Measurements from ENCODE around the gene TSPAN16.

The TSPAN16 gene

GRCh38 chr19:11269408-11269807, 26.6 kb upstream of the TSPAN16 start:
- no peak for DNase-seq

GRCh38 chr19:11273296-11273695, 22.7 kb upstream of the TSPAN16 start:
- no peak for DNase-seq

DNA sequence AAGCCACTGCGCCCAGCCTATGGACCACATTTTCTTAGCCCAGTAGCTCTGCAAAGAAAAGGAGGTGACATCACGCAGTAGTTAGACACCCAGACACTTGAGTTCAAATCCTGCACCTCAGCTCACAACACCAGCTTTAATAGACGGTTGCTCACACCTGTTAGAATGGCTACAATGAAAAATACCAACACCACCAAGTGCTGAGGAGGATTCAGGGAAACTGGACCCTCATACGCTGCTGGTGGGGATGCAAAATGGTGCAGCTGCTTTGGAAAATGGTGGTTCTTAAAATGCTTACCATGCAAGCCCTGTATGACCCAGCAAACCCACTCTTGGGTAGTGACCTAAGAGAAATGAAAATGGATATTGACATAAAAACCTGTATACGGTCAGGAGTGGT, 22.0 kb upstream of the TSPAN16 start:
- DNase-seq: no peak

- no peak for DNase-seq
These were observed 21.4 kb upstream of the TSPAN16 start for GRCh38 chr19:11274533-11275086.

GRCh38 chr19:11278670-11279069, 17.3 kb upstream of the TSPAN16 start:
- DNase-seq: no peak

DNA sequence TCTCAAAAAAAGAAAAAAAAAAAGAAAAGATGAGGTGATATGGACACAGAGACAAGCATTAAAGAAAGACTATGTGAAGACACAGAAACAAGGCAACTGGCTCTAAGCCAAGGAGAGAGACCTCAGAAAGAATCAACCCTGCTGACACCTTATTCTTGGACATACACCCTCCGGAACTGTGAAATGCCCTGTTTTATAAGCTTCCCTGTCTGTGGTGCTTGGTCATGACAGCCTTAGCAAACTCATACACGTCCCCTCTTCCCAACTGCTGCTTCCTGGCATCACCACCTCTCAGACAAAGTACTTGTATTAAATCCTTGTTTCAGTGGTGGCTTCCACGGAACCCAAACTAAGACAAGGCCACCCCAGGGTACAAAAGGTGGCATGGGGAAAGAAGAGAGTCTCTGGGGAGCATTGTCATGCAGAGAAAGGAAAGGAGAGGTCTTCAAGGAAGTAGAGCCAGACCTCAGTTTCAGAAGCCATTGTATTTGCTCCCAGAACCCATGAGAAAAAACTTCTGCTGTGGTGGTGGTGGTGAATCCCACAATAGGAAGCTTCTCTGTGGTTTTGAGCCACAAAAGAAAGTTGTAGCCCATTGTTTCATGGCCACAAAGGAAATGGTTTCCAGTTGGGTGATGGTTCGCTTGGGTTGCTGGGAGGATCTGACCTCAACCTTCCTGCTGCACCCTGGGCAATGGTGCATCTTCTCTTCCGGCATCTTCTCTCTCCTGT, 16.3 kb upstream of the TSPAN16 start:
- peak; percentile 100 for DNase-seq

- DNase-seq: no peak
These were observed 14.5 kb upstream of the TSPAN16 start for GRCh38 chr19:11281356-11282049.

GRCh38 chr19:11284515-11284914, 11.4 kb upstream of the TSPAN16 start:
- DNase-seq: no peak

- peak; percentile 60 for DNase-seq
These were observed 9.5 kb upstream of the TSPAN16 start for GRCh38 chr19:11286312-11286974.

GRCh38 chr19:11288349-11288748, 7.6 kb upstream of the TSPAN16 start:
- peak; percentile 29 for DNase-seq

DNA sequence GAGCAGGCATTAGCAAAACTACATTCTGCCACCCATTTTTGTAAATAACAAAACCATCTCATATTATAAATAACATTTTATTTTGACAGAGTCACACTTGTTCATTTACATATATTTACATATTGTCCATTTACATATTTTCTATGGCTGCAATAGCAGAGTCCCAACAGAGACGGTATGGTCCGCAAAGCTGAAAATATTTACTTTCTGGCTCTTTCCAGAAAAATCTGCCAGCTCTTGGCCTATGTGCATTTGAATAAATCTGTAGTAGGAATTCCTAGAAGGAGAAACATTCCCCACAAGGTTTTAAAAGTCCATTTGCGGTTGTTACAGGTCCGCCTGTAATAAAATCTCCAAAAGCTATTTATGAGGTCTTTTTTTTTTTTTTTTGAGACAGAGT, 5.7 kb upstream of the TSPAN16 start:
- DNase-seq: no peak

GRCh38 chr19:11291415-11291814, 4.5 kb upstream of the TSPAN16 start:
- peak; percentile 52 for DNase-seq

DNA sequence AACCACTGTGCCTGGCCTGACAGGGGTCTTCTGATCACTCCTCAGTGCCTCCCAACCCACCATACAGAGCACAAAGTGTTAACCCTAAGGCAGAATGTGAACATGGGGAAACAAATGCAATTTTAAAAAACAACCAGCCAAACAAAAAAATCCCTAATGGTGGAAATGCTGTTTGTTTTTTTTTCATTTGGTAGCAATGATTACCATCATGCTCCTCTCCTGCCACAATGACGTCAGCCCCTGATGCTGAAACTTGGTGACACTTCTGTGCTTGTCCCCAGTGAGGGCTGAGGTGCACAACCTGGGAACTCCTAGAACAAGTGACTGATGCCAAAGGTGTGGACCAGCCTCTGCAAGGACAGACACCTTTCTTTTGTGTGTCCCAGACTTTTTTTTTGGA, 4.0 kb upstream of the TSPAN16 start:
- DNase-seq: peak; percentile 23

GRCh38 chr19:11293433-11294389, 2.2 kb upstream of the TSPAN16 start:
- DNase-seq: peak; percentile 99

DNA sequence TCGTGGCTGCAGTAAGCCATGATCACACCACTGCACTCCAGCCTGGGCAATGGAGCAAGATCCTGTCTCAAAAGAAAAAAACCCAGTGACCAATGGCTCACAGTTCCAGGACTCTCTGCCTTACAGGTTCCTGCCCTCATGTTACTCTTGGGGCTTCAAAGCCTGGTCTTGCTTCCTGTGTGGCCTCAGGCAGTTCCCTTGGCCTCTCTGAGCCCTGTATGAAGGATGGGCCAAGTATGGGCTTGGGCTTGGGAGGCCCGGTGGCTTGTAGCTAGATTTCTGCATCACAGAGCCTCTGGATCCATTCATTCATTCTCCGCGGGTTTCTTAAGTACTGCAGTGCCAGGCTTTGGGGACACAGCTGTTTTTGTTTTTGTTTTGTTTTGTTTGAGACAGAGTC, 780 bp upstream of the TSPAN16 start:
- no peak for DNase-seq

DNA sequence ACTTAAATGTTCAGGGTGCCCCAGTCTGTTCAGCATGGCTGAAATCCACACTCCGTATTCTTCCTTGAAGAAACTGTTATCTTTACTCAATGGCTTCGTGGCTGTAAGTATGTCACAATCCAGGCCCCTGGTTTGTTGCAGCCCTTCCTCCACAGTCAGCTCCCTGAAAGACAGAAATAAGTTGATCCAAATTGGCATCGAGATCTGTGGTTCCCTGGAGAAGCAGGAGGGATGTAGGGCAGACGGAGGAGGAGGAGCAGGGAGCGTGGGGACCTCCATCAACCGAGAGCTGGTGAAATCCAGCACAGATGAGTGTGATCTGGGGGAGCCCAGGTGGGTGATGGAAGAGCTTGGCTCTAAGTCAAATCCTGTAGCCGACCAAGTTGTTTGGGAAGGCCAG, 304 bp downstream of the TSPAN16 start:
- DNase-seq: peak; percentile 63

DNA sequence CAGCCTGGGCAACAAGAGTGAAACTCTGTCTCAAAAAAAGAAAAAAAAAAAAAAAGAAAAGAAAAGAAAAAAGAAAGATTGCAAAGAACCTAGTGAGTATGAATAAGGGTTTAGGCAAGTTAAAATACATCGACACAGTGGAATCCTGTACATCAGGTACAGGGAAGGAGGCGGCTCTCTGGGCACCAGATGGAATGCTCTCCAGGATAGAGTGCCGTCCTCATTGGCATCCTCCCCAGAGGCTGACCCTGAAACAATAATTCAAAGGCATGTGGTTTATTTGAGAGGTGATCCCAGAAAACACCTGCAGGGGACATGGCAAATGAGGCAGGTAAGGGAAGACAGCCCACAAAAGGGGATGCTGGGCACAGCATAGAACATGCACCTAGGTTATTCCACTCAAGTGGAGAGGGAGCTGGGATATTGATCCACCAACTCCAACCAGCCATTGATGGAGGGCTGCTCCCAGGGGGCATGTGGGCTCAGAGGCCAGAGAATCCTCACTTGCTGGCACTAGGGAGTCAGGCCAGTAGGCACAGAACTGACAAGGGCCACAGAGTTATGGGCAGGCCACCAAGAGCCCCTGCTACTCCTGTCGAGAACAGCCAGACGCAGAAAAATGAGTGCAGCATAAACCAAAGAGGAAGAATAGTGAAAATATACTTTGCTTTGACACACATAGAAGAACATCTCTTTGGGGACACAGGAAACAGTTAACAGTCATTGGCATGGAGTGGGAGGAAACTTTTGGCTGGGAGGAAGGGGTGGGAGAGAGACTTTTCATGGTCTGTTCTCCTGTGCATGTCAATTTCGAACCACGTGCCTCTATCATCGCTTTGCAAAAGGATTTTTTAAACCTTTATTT, 4.2 kb downstream of the TSPAN16 start:
- no peak for DNase-seq

DNA sequence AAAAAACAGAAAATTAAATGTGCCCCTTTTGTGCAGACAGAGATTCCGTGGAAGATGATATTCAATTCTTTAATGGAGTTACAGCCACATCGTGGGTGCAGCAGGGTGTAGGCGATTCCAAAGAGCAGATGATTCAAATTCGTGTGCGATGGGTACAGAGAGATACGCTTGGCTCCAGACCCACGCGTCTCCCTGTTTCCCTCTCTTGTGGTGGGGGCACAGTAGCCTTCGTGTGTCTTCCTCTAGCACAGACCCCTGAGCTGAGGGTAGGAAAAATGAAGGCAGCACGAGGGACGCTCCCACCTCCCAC, 4.8 kb downstream of the TSPAN16 start:
- no peak for DNase-seq

DNA sequence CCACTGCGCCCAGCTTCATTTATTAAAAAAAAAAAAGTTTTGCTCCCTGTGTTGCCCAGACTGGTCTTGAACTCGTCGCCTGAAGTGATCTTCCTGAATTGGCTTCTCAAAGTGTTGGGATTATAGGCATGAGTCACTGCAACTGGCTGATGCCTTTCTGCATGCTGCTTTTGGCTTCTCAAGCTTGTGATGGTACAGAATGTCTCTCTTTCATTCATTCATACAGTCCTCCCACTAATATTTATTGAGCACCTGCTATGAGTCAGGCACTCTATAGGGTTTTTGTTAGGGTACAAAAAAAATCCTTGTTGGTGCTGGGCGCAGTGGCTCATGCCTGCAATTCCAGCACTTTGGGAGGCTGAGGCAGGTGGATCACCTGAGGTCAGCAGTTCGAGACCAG, 9.0 kb downstream of the TSPAN16 start:
- peak; percentile 31 for DNase-seq

GRCh38 chr19:11306337-11306736, 10.4 kb downstream of the TSPAN16 start:
- DNase-seq: no peak

- peak; percentile 85 for DNase-seq
These were observed 24.5 kb downstream of the TSPAN16 start for GRCh38 chr19:11320278-11320995.
